HepG2 (cell line): Measurements from ENCODE around the gene USP24.

ENCODE experiments used
- IRF1 ChIP-seq: sonication (generic); formaldehyde crosslinking; IDR thresholded peaks from 2 replicates; pipeline ENCODE4 v1.4.0; 2020; ENCODE audit warnings: low read depth, mild to moderate bottlenecking, missing genetic modification reagents
- ONECUT2 ChIP-seq: sonication (generic); formaldehyde crosslinking; IDR thresholded peaks from 2 replicates; pipeline ENCODE4 v1.4.0; 2020; ENCODE audit warnings: missing genetic modification reagents
- ZBTB33 ChIP-seq: sonication (generic); formaldehyde crosslinking; IDR thresholded peaks from 2 replicates; pipeline ENCODE4 v1.4.0; 2020; ENCODE audit warnings: missing genetic modification reagents

GRCh38 chr1:55143684-55144083 is 71.5 kb downstream of the USP24 start:
- TF ChIP-seq ZBTB33 (no peak), ONECUT2 (CRISPR knock-in tag) (no peak), IRF1 (CRISPR knock-in tag) (no peak)
